Ovary (tissue), 3 donors: ENCODE measurements around the gene MRTFA.
"Not testable (repeated sequence)": the region's sequence is repeated elsewhere in the genome, so short reads cannot be mapped to it uniquely, and the experiment has no call there.

Source experiments
- CTCF ChIP-seq, 3 donors: fragments of 450-650 bp in 2 of 3; fragments of 200-600 bp in 1 of 3; IDR thresholded peaks; one replicate each; pipeline versions ENCODE4 v1.5.1 to v1.8.0; 2016 to 2022; ENCODE audit warnings: antibody characterized with exemption in 3 of 3, mild to moderate bottlenecking in 1 of 3
- POLR2A ChIP-seq: fragments of 450-650 bp; IDR thresholded peaks from one replicate; pipeline ENCODE4 v1.6.1; 2017; ENCODE audit warnings: antibody characterized with exemption, mild to moderate bottlenecking, moderate library complexity
- donor health status: DM: no; HTN: no; CAD: no.

- not testable (repeated sequence) for TF ChIP-seq CTCF (IDR thresholded peaks at IDR 0.05); POLR2A
Observed at GRCh38 chr22:40530391-40530790, 106.1 kb downstream of the MRTFA start.
